Mucosa of descending colon (tissue), 3 donors: ENCODE results near the gene SLC26A6. TPM values are rescaled to one million over a fixed set of nuclear protein-coding genes. Genes with fewer than 3 reads are reported as not detected.
A peak's percentile ranks its signal among the peaks of the same experiment; 100 is the strongest.

ENCODE experiments used
- ATAC-seq: fragments of 200-7000 bp; cut with Tn5 transposase; one replicate; pipeline ENCODE4 v1.9.1; 2020; ENCODE audit warnings: mild to moderate bottlenecking, moderate library complexity
- DNase-seq, 3 donors: peaks; one replicate each; pipeline ENCODE4 v3.0.0-alpha.2; 2020
- H3K36me3 ChIP-seq: fragments of 200-600 bp; one replicate; pipeline ENCODE4 v1.8.0; 2021; ENCODE audit warnings: low read depth, mild to moderate bottlenecking
- H3K4me1 ChIP-seq: fragments of 200-600 bp; one replicate; pipeline ENCODE4 v1.8.0; 2021; ENCODE audit warnings: low read depth, mild to moderate bottlenecking
- H3K4me3 ChIP-seq: fragments of 200-600 bp; one replicate; pipeline ENCODE4 v1.8.0; 2021; ENCODE audit warnings: mild to moderate bottlenecking
- H3K9me3 ChIP-seq: fragments of 200-600 bp; one replicate; pipeline ENCODE4 v1.8.0; 2021; ENCODE audit warnings: mild to moderate bottlenecking
- intact Hi-C, 2 donors: fragments of 100-400 bp; cut with DNase I in 1 of 2; cut with micrococcal nuclease in 1 of 2; formaldehyde crosslinking; loops; one replicate each; pipeline versions ENCODE4 v1.11.0 to v1.11.1; 2022; cut with DNase I, micrococcal nuclease
- total RNA-seq, 3 donors: library from RNA; stranded (reverse); fragmentation: NEBNext Ultra II Directional in 2 of 3; extraction: Animal tissue kit (Norgen Biotek cat#: 25700) in 2 of 3; gene quantifications; one replicate each; pipeline versions ENCODE4 v1.2.1 to v1.2.4, GENCODE V29; 2021 to 2023
- TF ChIP-seq, protein P1 (sequence below): fragments of 200-600 bp; IDR thresholded peaks from one replicate; pipeline ENCODE4 v1.8.0; 2022; ENCODE audit warnings: antibody characterized with exemption, mild to moderate bottlenecking
- donor health status: DM: no; HTN: no; CAD: no; lungs with moderate emphysema.
- donor health status: DM: no; HTN: no; CAD: no.
- donor health status: DM: no; HTN: yes; CAD: no.

SLC26A6 gene
- total RNA-seq, 3 donors from 2014 or later, result 78.6 to 161 (median 104) TPM

DNA sequence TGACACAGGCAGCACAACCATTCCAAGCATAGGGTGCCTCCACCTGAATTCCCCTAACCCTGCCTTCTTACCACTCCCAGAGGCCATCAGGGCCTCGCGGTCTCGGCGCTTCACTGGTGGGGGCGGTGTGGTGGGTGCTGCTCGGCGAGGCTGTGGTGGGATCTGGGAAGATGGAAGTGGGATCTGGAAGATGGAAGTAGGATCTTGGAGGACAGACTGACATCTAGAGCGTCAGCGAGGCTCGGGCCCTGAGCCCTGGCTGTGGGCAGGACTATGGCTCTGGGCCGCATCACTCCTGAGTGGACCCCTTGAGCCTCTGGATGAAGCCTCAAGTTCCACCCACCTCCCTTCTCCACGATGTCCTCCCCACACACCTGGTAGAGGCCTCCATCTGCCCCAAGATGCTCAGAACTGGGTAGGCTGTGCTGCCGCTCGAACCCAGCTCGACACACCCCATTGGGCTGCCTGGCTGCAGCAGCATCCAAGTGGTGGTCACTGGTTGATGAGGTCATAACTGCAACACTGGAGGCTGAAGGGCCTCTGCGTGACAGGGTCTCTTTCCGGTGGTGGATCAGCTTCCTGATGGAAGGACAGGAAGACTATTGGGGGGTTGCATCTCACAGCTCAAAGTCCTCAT is 46.8 kb upstream of the SLC26A6 start:
- Histone ChIP-seq H3K4me1 (peaks cover 19% of the 10 kb centered on the region), H3K36me3 (no peaks in the 10 kb centered on the region), H3K4me3 (no peak overlapping the region), H3K9me3 (no peaks in the 10 kb centered on the region)
- DNase-seq, result peak in 1 of 3 donors; percentile 32
- intact Hi-C loops, result no loop called here
- no peak for ATAC-seq
- TF ChIP-seq, protein P1, sequence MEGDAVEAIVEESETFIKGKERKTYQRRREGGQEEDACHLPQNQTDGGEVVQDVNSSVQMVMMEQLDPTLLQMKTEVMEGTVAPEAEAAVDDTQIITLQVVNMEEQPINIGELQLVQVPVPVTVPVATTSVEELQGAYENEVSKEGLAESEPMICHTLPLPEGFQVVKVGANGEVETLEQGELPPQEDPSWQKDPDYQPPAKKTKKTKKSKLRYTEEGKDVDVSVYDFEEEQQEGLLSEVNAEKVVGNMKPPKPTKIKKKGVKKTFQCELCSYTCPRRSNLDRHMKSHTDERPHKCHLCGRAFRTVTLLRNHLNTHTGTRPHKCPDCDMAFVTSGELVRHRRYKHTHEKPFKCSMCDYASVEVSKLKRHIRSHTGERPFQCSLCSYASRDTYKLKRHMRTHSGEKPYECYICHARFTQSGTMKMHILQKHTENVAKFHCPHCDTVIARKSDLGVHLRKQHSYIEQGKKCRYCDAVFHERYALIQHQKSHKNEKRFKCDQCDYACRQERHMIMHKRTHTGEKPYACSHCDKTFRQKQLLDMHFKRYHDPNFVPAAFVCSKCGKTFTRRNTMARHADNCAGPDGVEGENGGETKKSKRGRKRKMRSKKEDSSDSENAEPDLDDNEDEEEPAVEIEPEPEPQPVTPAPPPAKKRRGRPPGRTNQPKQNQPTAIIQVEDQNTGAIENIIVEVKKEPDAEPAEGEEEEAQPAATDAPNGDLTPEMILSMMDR, result no peak

GRCh38 chr3:48681541-48681880 is 46.2 kb upstream of the SLC26A6 start:
- intact Hi-C loops, result no loop called here
- H3K4me1 ChIP-seq, result peaks cover 17% of the 10 kb centered on the region
- TF ChIP-seq, protein P1, result no peak
- H3K9me3 ChIP-seq, result no peaks in the 10 kb centered on the region
- peak in 1 of 3 donors; percentile 39 for DNase-seq
- ATAC-seq, result no peak
- H3K4me3 ChIP-seq, result no peak overlapping the region
- H3K36me3 ChIP-seq, result no peaks in the 10 kb centered on the region

DNA sequence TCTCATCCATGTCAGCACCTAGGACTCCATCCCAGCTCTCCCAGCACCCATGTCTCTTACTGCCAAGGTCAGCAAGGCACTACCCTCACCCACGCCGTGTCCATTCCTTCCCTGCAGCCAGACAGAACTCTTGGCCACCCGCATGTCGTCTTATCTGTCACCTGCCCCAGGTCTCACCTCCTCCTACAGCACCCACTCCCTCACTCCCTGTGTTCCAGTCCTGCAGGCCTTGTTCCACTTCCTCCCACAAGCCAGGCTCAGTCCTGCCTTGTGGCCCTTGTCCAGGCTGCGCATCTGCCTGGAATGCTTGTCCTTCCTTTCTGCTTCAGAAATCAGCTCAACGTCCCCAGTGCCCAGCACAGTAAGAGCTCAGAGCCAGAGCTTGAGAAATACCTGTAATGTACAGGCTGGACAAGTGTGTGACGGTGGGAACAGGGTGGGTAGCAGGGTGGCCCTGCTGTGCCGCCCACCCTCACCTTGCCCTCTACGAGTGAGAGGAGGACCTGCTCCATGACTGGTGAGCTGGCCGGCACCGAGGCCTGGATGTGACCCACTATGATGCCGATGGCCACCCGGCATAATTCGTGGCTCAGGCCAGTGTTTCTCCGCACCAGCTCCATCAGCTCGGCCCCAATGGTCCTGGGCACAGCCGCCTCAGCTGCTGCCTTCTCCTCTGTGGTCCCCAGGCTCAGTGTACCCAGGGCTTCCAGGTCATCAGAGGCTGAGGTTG is 45.7 kb upstream of the SLC26A6 start:
- Histone ChIP-seq H3K36me3 (no peaks in the 10 kb centered on the region), H3K4me1 (peaks cover 13% of the 10 kb centered on the region), H3K4me3 (no peak overlapping the region), H3K9me3 (no peaks in the 10 kb centered on the region)
- DNase-seq, result peak in 1 of 3 donors; percentile 45
- intact Hi-C loops, result no loop called here
- TF ChIP-seq, protein P1, result no peak
- no peak for ATAC-seq

- TF ChIP-seq, protein P1, result no peak
- intact Hi-C loops, result no loop called here
- peak; percentile 24 for ATAC-seq
Observed at GRCh38 chr3:48679411-48680391, 44.4 kb upstream of the SLC26A6 start.

GRCh38 chr3:48678566-48679380 is 43.5 kb upstream of the SLC26A6 start:
- intact Hi-C loops, result no loop called here
- H3K4me1 ChIP-seq, result peaks cover 4% of the 10 kb centered on the region
- H3K36me3 ChIP-seq, result no peaks in the 10 kb centered on the region

More at GRCh38 chr3:48679411-48680391, 44.4 kb upstream of the SLC26A6 start:
- H3K4me1 ChIP-seq, result peaks cover 12% of the 10 kb centered on the region
- H3K9me3 ChIP-seq, result no peaks in the 10 kb centered on the region
- DNase-seq, result peak in 1 of 3 donors; percentile 38
- no peak overlapping the region for H3K4me3 ChIP-seq
- no peaks in the 10 kb centered on the region for H3K36me3 ChIP-seq

More at GRCh38 chr3:48678566-48679380, 43.5 kb upstream of the SLC26A6 start:
- TF ChIP-seq, protein P1, result no peak
- Histone ChIP-seq H3K9me3 (no peaks in the 10 kb centered on the region), H3K4me3 (no peak overlapping the region)
- peak; percentile 19 for ATAC-seq
- peak in 1 of 3 donors; percentile 44 for DNase-seq
